H1 (cell line): Measurements from ENCODE around the gene APOBEC3H. TPM values are rescaled to one million over a fixed set of nuclear protein-coding genes. Genes with fewer than 3 reads are reported as not detected.

Experiments
- CTCF ChIA-PET: fragments of 300-600 bp; sonication (Branson Sonifier 250); formaldehyde crosslinking; loops from one replicate; lab custom pipeline; 2021; ENCODE audit not compliant: partially characterized antibody; lab: Charles Lee
- POLR2A ChIA-PET: fragments of 300-600 bp; sonication (Branson Sonifier 250); formaldehyde crosslinking; loops from one replicate; lab custom pipeline; 2021; ENCODE audit warnings: inconsistent platforms; ENCODE audit not compliant: partially characterized antibody; lab: Charles Lee
- DNase-seq, 2 experiments: peaks; one replicate each; pipeline versions ENCODE4 v3.0.0 to v3.0.0-alpha.2; 2010 to 2022; ENCODE audit warnings: low spot score in 2 of 2, low read depth in 1 of 2, mixed read lengths in 1 of 2
- FAIRE-seq: peaks from 2 replicates; lab custom pipeline; 2011; peaks lifted over from hg19 to GRCh38; lab: Jason Lieb, UNC
- H2AFZ ChIP-seq: 2 replicates; pipeline ENCODE4 v1.8.1; 2012; ENCODE audit warnings: low read length, inconsistent platforms
- H2AK5ac ChIP-seq: 2 replicates; pipeline ENCODE4 v1.6.1; 2013; ENCODE audit warnings: low read depth, low read length
- H2BK120ac ChIP-seq: replicated peaks from 2 replicates; pipeline ENCODE3; 2013; ENCODE audit warnings: low read depth, low read length, inconsistent platforms
- H2BK12ac ChIP-seq: 2 replicates; pipeline ENCODE4 v1.6.1; 2013; ENCODE audit warnings: low read depth, low read length
- H2BK15ac ChIP-seq: 2 replicates; pipeline ENCODE4 v1.6.1; 2013; ENCODE audit warnings: low read length
- H2BK20ac ChIP-seq: 2 replicates; pipeline ENCODE4 v1.6.1; 2013; ENCODE audit warnings: low read length
- H2BK5ac ChIP-seq: 2 replicates; pipeline ENCODE4 v1.6.1; 2013; ENCODE audit warnings: low read depth, low read length
- H3K14ac ChIP-seq: 2 replicates; pipeline ENCODE4 v1.6.1; 2013; ENCODE audit warnings: inconsistent platforms; ENCODE audit not compliant: insufficient read length
- H3K18ac ChIP-seq: 2 replicates; pipeline ENCODE4 v1.6.1; 2013; ENCODE audit warnings: low read length; ENCODE audit errors: extremely low read depth
- H3K23ac ChIP-seq: 2 replicates; pipeline ENCODE4 v1.6.1; 2013; ENCODE audit warnings: inconsistent platforms; ENCODE audit not compliant: insufficient read length
- H3K23me2 ChIP-seq: 2 replicates; pipeline ENCODE4 v1.6.1; 2013; ENCODE audit warnings: low read depth, low read length
- H3K27ac ChIP-seq: 2 replicates; pipeline ENCODE4 v1.6.1; 2011; ENCODE audit warnings: low read depth, low read length, inconsistent platforms
- H3K27me3 ChIP-seq, 4 experiments: replicated peaks in 1 of 4; 1 replicate in 1 of 4; 2 replicates in 3 of 4; pipeline versions ENCODE4 v1.6.1 to v1.8.1; 2011 to 2013; ENCODE audit warnings: low read length in 3 of 4, mild to moderate bottlenecking in 3 of 4, inconsistent platforms in 2 of 4, mixed read lengths in 2 of 4, moderate library complexity in 1 of 4; ENCODE audit not compliant: control insufficient read depth in 3 of 4, insufficient read depth in 3 of 4; ENCODE audit errors: extremely low read depth in 1 of 4
- H3K36me3 ChIP-seq, 4 experiments: 2 replicates each; pipeline versions ENCODE4 v1.6.1 to v1.8.1; 2011 to 2013; ENCODE audit warnings: mild to moderate bottlenecking in 4 of 4, low read length in 3 of 4, moderate library complexity in 2 of 4, control low read depth in 1 of 4, inconsistent platforms in 1 of 4; ENCODE audit not compliant: insufficient read depth in 4 of 4, control insufficient read depth in 2 of 4
- H3K4ac ChIP-seq: replicated peaks from 2 replicates; pipeline ENCODE3; 2013; ENCODE audit warnings: low read length, low read depth, mixed read lengths, inconsistent platforms; ENCODE audit not compliant: insufficient read length
- H3K4me1 ChIP-seq, 4 experiments: replicated peaks in 1 of 4; 1 replicate in 1 of 4; 2 replicates in 3 of 4; pipeline versions ENCODE4 v1.6.1 to v1.8.1; 2011 to 2013; ENCODE audit warnings: low read length in 3 of 4, inconsistent platforms in 2 of 4, mixed read lengths in 1 of 4; ENCODE audit not compliant: insufficient read depth in 4 of 4, control insufficient read depth in 3 of 4
- H3K4me2 ChIP-seq, 2 experiments: 2 replicates each; pipeline versions ENCODE4 v1.6.1 to v1.8.1; 2011 to 2013; ENCODE audit warnings: low read depth in 2 of 2, low read length in 2 of 2, control low read depth in 1 of 2, inconsistent platforms in 1 of 2, mild to moderate bottlenecking in 1 of 2; ENCODE audit not compliant: insufficient read depth in 1 of 2
- H3K4me3 ChIP-seq, 4 experiments: fragments of 200-600, 300-600 bp in 1 of 4; sonication (generic), shearing (Covaris generic), sonication (Bioruptor Twin) in 1 of 4; 2 replicates each; pipeline versions ENCODE4 v1.5.1 to v1.8.1; 2011 to 2016; ENCODE audit warnings: low read length in 4 of 4, low read depth in 3 of 4, control low read depth in 2 of 4, inconsistent platforms in 2 of 4, mild to moderate bottlenecking in 2 of 4, mixed read lengths in 1 of 4, moderate library complexity in 1 of 4; ENCODE audit not compliant: insufficient read depth in 2 of 4; ENCODE audit errors: extremely low read depth in 1 of 4
- H3K56ac ChIP-seq: replicated peaks from 2 replicates; pipeline ENCODE3; 2013; ENCODE audit warnings: low read depth, mild to moderate bottlenecking, mixed read lengths, low read length, inconsistent platforms; ENCODE audit not compliant: insufficient read length
- H3K79me1 ChIP-seq: 2 replicates; pipeline ENCODE4 v1.6.1; 2013; ENCODE audit warnings: low read depth, low read length, control low read depth
- H3K79me2 ChIP-seq, 2 experiments: 2 replicates each; pipeline versions ENCODE4 v1.6.1 to v1.8.1; 2012 to 2013; ENCODE audit warnings: low read length in 2 of 2, mild to moderate bottlenecking in 2 of 2, inconsistent platforms in 1 of 2; ENCODE audit not compliant: insufficient read depth in 2 of 2, control insufficient read depth in 1 of 2
- H3K9ac ChIP-seq, 4 experiments: replicated peaks in 1 of 4; 1 replicate in 1 of 4; 2 replicates in 3 of 4; pipeline versions ENCODE4 v1.6.1 to v1.8.1; 2011 to 2013; ENCODE audit warnings: low read depth in 3 of 4, low read length in 3 of 4, control low read depth in 2 of 4, mild to moderate bottlenecking in 2 of 4, moderate library complexity in 2 of 4, inconsistent platforms in 1 of 4; ENCODE audit errors: extremely low read depth in 1 of 4
- H3K9me3 ChIP-seq, 2 experiments: 2 replicates each; pipeline versions ENCODE4 v1.6.1 to v1.8.1; 2012 to 2013; ENCODE audit warnings: mild to moderate bottlenecking in 2 of 2, moderate library complexity in 2 of 2, control low read depth in 1 of 2, inconsistent platforms in 1 of 2, low read depth in 1 of 2, low read length in 1 of 2, mixed read lengths in 1 of 2; ENCODE audit not compliant: insufficient read depth in 2 of 2
- H4K20me1 ChIP-seq, 2 experiments: replicated peaks in 1 of 2; 2 replicates each; pipeline versions ENCODE3 to v1.8.1; 2011 to 2013; ENCODE audit warnings: inconsistent platforms in 2 of 2, low read length in 2 of 2, mild to moderate bottlenecking in 1 of 2; ENCODE audit not compliant: insufficient read depth in 2 of 2, control insufficient read depth in 1 of 2
- H4K5ac ChIP-seq: 2 replicates; pipeline ENCODE4 v1.6.1; 2013; ENCODE audit warnings: low read length, low read depth, mixed read lengths, inconsistent platforms; ENCODE audit not compliant: insufficient read length
- H4K8ac ChIP-seq: 2 replicates; pipeline ENCODE4 v1.8.0; 2013; ENCODE audit warnings: mild to moderate bottlenecking, moderate library complexity, low read length, inconsistent platforms; ENCODE audit not compliant: insufficient read depth; ENCODE audit errors: extremely low read depth
- H4K91ac ChIP-seq: replicated peaks from 2 replicates; pipeline ENCODE3; 2013; ENCODE audit warnings: low read length, mixed read lengths, inconsistent platforms; ENCODE audit not compliant: insufficient read length
- CHD2 ChIP-seq: IDR thresholded peaks from 2 replicates; pipeline ENCODE4 v1.6.1; 2012; ENCODE audit warnings: low read length, improper control_type of control experiment
- EZH2 ChIP-seq: fragments of 200-600 bp; sonication (generic); IDR thresholded peaks from 2 replicates; pipeline ENCODE4 v1.7.1; 2012; ENCODE audit warnings: low read depth, mild to moderate bottlenecking, moderate library complexity, low read length, inconsistent platforms; ENCODE audit not compliant: severe bottlenecking
- RAD21 ChIP-seq, 2 experiments: IDR thresholded peaks in 1 of 2; conservative IDR thresholded peaks in 1 of 2; 2 replicates each; pipeline ENCODE4 v1.6.1; 2011; ENCODE audit warnings: low read depth in 2 of 2, low read length in 2 of 2, improper control_type of control experiment in 1 of 2, inconsistent platforms in 1 of 2, mild to moderate bottlenecking in 1 of 2, moderate library complexity in 1 of 2
- SIRT6 ChIP-seq: IDR thresholded peaks from one replicate; pipeline ENCODE4 v1.7.1; 2012; ENCODE audit warnings: low read length, inconsistent platforms
- TBP ChIP-seq: IDR thresholded peaks from 2 replicates; pipeline ENCODE4 v1.6.1; 2011; ENCODE audit warnings: low read depth, low read length, improper control_type of control experiment
- TCF12 ChIP-seq: IDR thresholded peaks from 2 replicates; pipeline ENCODE4 v1.6.1; 2011; ENCODE audit warnings: low read depth, mild to moderate bottlenecking, low read length
- WGBS, 2 experiments: shearing (Covaris generic) in 1 of 2; methylation state at CpG; one replicate each; pipeline versions ENCODE4 v1.1.6 to v1.1.7; 2013 to 2015; ENCODE audit warnings: low lambda C conversion rate in 2 of 2, mixed read lengths in 2 of 2, inconsistent platforms in 1 of 2, low coverage in 1 of 2, missing lambda C conversion rate in 1 of 2; ENCODE audit not compliant: insufficient replicate concordance in 2 of 2, insufficient coverage in 1 of 2, insufficient read length in 1 of 2; ENCODE audit errors: extremely low coverage in 1 of 2, missing lambda C conversion rate in 1 of 2; 5-methylcytosine and 5-hydroxymethylcytosine counted together
- polyA plus RNA-seq, 7 experiments: library from polyadenylated mRNA; depleted of rRNA in 3 of 7; stranded (reverse) in 5 of 7; unstranded in 2 of 7; fragments of >200 nt in 5 of 7; fragments of 200-250 nt in 2 of 7; gene quantifications; 1 replicate in 5 of 7; 2 replicates in 1 of 7; 4 replicates in 1 of 7; pipeline versions ENCODE4 v1.2.1 to v1.2.3, GENCODE V29; 2011 to 2013; ENCODE audit warnings: missing spikeins in 2 of 7, mixed read lengths in 2 of 7
- total RNA-seq: library from RNA; stranded (reverse); fragmentation: NEBNext Ultra II Directional; extraction: Animal tissue kit (Norgen Biotek cat#: 25700); gene quantifications from 2 replicates; pipeline ENCODE4 v1.2.1, GENCODE V29; 2021

Gene APOBEC3H
- total and polyA plus RNA-seq, 2 of the 8 experiments (the other 6 are each of a cell fraction or from before 2014, with no cell fraction given) = 0.47 to 0.56 TPM

GRCh38 chr22:39108487-39108886 is 11.4 kb downstream of the APOBEC3H start:
- no peak overlapping the region for H2BK20ac ChIP-seq
- no peak overlapping the region for H3K27ac ChIP-seq
- peaks cover 2 to 6% (median 4%) of the 10 kb centered on the region in 4 experiments; a peak in 4 of 7 replicates for H3K4me1 ChIP-seq
- no peak overlapping the region for H2BK15ac ChIP-seq
- no peak overlapping the region for H3K23ac ChIP-seq
- H2BK12ac ChIP-seq = no peak overlapping the region
- H2BK120ac ChIP-seq = no peak overlapping the region
- H2BK5ac ChIP-seq = no peak overlapping the region
- H3K9ac ChIP-seq = no peak overlapping the region
- H3K18ac ChIP-seq = no peak overlapping the region
- H4K5ac ChIP-seq = no peak overlapping the region
- FAIRE-seq (no peak), DNase-seq (no peak)
- no peaks in the 10 kb centered on the region for H4K20me1 ChIP-seq
- H3K14ac ChIP-seq = no peak overlapping the region
- ChIA-PET CTCF (interaction anchor here (0.6 to 1.3 kb wide), 3 partner anchors 9 to 339 kb away, joined by 3 to 4 read pairs (median 3); no protein-coding TSS in a partner anchor), POLR2A (interaction anchor here (1.4 to 1.5 kb wide), 2 partner anchors 16 to 204 kb away, joined by 3 read pairs; no protein-coding TSS in a partner anchor)
- TF ChIP-seq EZH2 (no peak), TCF12 (no peak), SIRT6 (no peak), RAD21 (IDR thresholded peaks at IDR 0.05 in 1 of 2, conservative IDR thresholded peaks at IDR 0.05 in 1 of 2; ENCODE audit: low read depth in 2 of 2, low read length in 2 of 2) (no peak), TBP (no peak), CHD2 (no peak)
- no peak overlapping the region for H4K91ac ChIP-seq
- H3K4me2 ChIP-seq = no peak overlapping the region
- no peaks in the 10 kb centered on the region for H3K79me1 ChIP-seq
- 91% methylated on average over 4 of the region's 4 CpGs; no CpG with 5 or more reads in 1 of the 2 experiments for WGBS, 2 experiments
- H3K4me3 ChIP-seq = no peak overlapping the region
- no peaks in the 10 kb centered on the region for H3K27me3 ChIP-seq
- no peaks in the 10 kb centered on the region for H3K9me3 ChIP-seq
- no peak overlapping the region for H3K4ac ChIP-seq
- no peaks in the 10 kb centered on the region for H3K36me3 ChIP-seq
- H3K23me2 ChIP-seq = no peaks in the 10 kb centered on the region
- no peak overlapping the region for H4K8ac ChIP-seq
- no peak overlapping the region for H3K56ac ChIP-seq
- H2AK5ac ChIP-seq = no peak overlapping the region
- H2AFZ ChIP-seq = no peak overlapping the region
- H3K79me2 ChIP-seq = no peaks in the 10 kb centered on the region
